ENCODE measurements around the gene SFXN5. TPM values are rescaled to one million over a fixed set of nuclear protein-coding genes. Genes with fewer than 3 reads are reported as not detected.

SFXN5 gene
- total RNA-seq, 1 donor from 2014 or later = 9.7 TPM

- no peak for DNase-seq
- ATAC-seq (ENCODE audit: poor library complexity) = no peak
- intact Hi-C loops (cut with DNase I) = no loop called here
Measured at GRCh38 chr2:73007991-73008765, 63.3 kb downstream of the SFXN5 start.

DNA sequence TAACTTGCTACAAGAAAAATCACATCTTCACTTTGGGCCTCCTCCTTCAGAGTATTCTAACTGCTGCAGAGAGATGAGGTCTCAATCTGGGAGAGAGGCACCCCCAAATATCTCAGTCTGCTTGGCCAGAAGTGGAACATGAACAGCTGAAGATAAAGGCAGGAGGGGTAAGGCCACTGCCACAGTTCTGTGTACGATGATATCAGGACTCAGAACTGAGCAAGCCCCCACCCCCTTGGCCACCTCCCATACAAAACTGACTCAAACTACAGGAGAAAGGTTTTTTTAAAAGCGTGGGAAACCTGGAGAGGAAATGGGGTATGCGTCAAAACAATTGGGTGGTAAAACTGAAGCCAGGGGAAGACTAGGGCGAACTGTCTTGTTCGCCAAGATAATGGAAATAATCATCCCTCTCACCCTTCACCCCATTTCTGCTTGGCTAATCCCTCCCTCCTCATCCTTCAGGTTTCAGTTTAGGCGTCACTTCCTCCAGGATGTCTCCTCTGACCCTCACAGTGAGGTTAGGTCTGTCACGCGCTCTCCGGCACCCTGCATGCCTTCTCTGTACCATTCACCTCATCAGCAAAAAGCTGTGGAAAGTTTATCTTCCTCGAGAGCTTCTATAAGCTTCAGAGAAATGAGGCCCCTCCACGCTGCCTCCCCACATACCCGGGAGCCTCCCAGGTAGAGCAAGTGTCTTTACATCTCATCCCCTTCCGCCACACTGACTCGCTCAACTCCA is 64.4 kb downstream of the SFXN5 start:
- no peak for ATAC-seq (ENCODE audit: poor library complexity)
- DNase-seq = no peak
- intact Hi-C loops (cut with DNase I) = no loop called here

GRCh38 chr2:73004889-73005596 is 66.5 kb downstream of the SFXN5 start:
- intact Hi-C loops (cut with DNase I) = no loop called here
- DNase-seq (no peak), ATAC-seq (ENCODE audit: poor library complexity) (no peak)

DNA sequence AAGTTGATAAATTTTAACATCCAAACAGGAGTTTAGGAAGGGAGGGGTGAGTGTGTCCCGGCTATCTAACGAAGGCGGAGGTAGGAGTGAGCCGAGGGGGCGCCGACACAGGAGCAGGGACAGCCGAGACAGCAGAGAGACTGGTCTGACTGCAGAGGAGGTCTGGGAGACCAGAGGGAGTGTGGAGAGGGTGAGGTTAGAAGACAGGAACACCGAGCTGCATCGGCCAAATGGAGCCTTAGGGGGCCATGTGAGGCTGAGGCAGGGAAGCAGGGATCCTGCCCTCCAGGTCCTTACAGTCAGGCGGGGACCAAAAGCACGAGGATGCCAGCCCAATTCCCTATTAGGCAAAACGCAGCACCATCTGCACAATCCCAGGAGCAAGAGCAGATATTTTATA is 67.0 kb downstream of the SFXN5 start:
- intact Hi-C loops (cut with DNase I) = no loop called here
- ATAC-seq (ENCODE audit: poor library complexity) (no peak), DNase-seq (no peak)

DNA sequence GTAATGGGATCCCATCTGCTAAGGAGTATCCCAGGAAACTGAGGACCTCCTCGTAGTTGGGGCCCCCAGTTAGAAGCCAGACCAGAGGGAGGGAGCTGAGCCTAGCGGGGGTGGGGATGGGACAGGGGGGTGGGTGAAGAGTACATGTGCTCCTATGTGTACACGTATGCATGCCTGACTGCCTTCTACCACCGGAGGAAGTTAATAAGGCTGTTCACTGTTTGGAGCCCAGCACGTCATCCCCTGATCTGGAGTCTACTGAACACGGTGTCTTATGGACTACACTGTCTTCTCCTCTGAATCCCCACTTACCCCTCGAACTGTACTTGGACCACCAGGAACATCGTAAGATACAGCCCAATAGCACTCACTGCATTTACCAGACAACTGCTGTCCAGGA is 68.5 kb downstream of the SFXN5 start:
- intact Hi-C loops (cut with DNase I) = no loop called here
- ATAC-seq (ENCODE audit: poor library complexity) = no peak
- DNase-seq = no peak

DNA sequence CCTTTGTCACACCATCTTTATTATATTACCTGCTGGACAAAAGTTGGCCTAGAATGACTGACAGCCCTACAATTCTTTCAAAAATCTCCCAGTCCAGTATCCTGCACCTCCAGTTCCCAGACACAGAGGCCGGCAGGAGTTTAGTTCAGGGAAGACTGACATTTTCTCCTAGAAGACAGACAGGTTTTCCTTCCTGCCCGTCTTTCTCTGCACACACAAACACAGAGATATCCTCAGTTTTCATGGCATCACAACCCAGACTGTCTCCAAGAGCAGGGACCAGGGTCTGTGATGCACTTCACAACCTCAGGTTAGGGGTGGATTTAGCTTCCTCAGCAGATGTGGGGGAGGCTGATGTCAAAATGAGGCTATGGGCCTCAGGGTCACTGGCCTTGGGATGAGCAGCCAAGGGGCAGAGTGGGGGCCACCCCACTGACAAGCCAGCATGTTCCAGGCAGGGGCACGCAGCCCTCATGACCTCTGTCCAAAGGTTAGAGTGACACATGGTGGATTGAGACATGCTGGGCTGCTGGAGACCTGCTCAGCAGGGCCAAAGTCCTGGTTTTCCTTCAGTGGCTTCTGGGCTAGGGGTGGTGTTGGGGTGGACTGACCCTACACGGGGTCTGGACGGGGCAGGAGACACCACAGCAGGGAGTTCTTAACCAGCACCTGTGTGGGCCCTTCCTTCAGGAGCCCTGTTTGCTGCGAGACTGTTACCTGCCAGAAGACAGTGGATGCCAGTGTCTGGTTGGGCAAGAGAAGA is 70.5 kb downstream of the SFXN5 start:
- intact Hi-C loops (cut with DNase I) = no loop called here
- DNase-seq = no peak
- ATAC-seq (ENCODE audit: poor library complexity) = no peak

DNA sequence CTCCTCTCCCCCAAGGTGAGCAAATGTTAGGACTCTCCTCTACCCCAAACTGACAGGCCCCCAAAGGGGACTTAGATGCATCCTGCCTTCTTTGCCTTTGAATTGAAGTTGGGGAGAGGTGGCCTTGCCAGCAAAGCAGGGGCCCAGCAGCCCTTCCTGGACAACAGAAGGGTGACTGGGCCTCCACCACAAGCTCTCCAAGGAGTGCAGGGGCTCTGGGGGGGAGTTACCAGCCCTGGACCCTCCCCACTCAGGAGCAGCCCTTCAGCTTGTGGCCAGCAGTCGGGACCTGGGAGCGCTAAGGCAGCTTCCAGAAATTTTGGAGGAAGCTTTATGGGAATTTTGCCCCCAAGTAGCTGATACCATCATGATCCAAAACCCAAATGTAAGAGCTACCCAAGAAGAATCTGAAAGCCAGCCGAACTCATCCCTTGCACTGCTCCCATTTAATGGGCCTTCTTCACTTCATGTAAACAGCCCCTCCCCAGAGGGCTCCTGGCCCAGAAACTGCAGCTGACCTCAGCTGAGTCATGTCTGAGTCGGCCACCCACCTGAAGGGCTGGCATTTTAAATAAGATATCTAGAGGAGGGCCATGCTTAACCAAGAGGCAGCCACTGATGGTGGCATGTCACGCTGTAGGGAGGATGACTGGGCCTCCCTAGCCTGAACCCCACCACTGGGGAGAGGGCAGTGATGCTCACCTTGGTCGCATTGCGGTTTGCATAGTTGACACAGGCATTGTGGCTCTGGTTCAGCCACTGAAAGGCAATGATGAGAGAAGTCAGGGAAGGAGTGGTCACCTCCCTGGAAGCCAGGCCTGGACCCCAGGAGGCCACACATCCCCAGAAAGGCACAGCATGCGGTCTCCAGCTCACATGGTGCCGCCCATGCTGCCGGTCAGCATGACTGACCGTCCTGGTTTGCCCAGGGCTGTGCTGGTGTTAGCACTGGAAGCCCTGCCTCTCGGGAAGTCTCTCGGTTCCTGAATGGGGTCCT is 71.5 kb downstream of the SFXN5 start:
- DNase-seq = no peak
- intact Hi-C loops (cut with DNase I) = no loop called here
- no peak for ATAC-seq (ENCODE audit: poor library complexity)

GRCh38 chr2:72998724-72999123 is 72.8 kb downstream of the SFXN5 start:
- no peak for DNase-seq
- intact Hi-C loops (cut with DNase I) = no loop called here
- ATAC-seq (ENCODE audit: poor library complexity) = no peak

- ATAC-seq (ENCODE audit: poor library complexity) (no peak), DNase-seq (no peak)
- intact Hi-C loops (cut with DNase I) = no loop called here
Measured at GRCh38 chr2:72998234-72998651, 73.3 kb downstream of the SFXN5 start.

DNA sequence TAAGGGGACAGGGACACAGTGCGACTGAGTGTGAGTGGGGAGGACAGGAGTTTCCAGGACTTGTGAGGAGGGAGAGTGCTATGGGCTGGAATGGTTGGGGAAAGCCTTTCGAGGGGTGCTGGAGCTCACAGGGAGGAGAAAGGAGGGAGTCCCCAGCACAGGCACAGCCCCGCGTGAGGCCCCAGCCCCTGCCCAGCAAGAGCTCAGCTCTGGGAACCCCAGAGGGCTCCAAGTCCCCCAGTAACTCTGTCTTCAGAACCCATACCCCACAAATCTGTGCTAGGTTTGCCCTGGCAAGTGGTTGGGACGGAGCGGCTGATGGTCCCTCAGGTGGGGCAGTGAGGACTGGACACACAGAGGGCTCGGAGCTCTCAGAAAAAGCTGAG is 75.4 kb downstream of the SFXN5 start:
- ATAC-seq (ENCODE audit: poor library complexity) (no peak), DNase-seq (no peak)
- intact Hi-C loops (cut with DNase I) = no loop called here

GRCh38 chr2:72995430-72996116 is 75.9 kb downstream of the SFXN5 start:
- intact Hi-C loops (cut with DNase I) = no loop called here
- no peak for DNase-seq
- no peak for ATAC-seq (ENCODE audit: poor library complexity)

GRCh38 chr2:72994991-72995380 is 76.5 kb downstream of the SFXN5 start:
- intact Hi-C loops (cut with DNase I) = loop anchor here (5.0 kb wide), 1 partner anchor 167 kb away; no protein-coding TSS in a partner anchor
- ATAC-seq (ENCODE audit: poor library complexity) (no peak), DNase-seq (no peak)

- DNase-seq (no peak), ATAC-seq (ENCODE audit: poor library complexity) (no peak)
- intact Hi-C loops (cut with DNase I) = loop anchor here (5.0 kb wide), 1 partner anchor 168 kb away; no protein-coding TSS in a partner anchor
Measured at GRCh38 chr2:72994282-72994990, 77.1 kb downstream of the SFXN5 start.

GRCh38 chr2:72993933-72994280 is 77.6 kb downstream of the SFXN5 start:
- DNase-seq (no peak), ATAC-seq (ENCODE audit: poor library complexity) (no peak)
- intact Hi-C loops (cut with DNase I) = loop anchor here (5.0 kb wide), 1 partner anchor 168 kb away; no protein-coding TSS in a partner anchor

DNA sequence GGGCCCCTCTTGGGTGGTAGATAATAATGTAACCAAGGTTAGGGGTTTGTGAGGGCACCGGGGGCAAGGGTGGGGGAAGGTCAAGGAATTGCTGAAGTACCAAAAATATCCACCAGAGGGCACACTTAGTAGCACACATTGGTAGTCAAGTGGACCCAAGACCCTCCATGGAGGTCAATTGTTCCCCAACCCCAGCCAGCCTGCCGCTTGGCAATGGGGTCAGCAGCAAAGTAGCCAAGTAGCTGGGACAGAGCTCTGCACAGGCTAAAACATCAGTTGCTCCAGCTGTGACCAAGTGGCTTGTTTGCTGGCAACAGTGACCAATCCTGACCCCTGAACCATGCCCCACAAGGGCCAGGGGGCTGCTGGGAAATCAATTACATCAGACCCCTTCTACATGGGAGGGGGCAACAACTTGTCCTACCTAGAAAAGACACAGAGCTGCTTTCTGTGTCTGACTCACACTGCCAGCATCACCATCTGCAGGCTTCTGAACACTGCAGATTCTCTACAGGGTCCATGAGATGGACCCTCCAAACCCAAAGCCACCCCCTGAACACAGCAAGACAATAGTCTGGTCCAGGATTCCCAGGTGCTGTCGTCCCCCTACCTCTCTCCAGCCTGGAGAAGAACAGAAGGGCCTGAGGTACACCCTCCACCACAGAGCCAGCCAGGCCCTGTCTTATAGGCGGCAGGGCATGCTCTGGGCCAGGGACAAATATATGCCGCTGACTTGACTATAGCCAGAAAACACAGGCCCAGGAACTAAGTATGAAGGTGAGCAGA is 78.2 kb downstream of the SFXN5 start:
- intact Hi-C loops (cut with DNase I) = loop anchor here (5.0 kb wide), 1 partner anchor 169 kb away; no protein-coding TSS in a partner anchor
- peak; percentile 44 for ATAC-seq (ENCODE audit: poor library complexity)
- DNase-seq = no peak

- intact Hi-C loops (cut with DNase I) = loop anchor here (5.0 kb wide), 1 partner anchor 170 kb away; no protein-coding TSS in a partner anchor
- no peak for DNase-seq
- no peak for ATAC-seq (ENCODE audit: poor library complexity)
Measured at GRCh38 chr2:72992734-72993102, 78.8 kb downstream of the SFXN5 start.
